Measurements from ENCODE around the gene CHKB. TPM values are rescaled to one million over a fixed set of nuclear protein-coding genes. Genes with fewer than 3 reads are reported as not detected.

Gene CHKB
- total RNA-seq, 2 experiments from 2014 or later, result 85.8 to 100 TPM

DNA sequence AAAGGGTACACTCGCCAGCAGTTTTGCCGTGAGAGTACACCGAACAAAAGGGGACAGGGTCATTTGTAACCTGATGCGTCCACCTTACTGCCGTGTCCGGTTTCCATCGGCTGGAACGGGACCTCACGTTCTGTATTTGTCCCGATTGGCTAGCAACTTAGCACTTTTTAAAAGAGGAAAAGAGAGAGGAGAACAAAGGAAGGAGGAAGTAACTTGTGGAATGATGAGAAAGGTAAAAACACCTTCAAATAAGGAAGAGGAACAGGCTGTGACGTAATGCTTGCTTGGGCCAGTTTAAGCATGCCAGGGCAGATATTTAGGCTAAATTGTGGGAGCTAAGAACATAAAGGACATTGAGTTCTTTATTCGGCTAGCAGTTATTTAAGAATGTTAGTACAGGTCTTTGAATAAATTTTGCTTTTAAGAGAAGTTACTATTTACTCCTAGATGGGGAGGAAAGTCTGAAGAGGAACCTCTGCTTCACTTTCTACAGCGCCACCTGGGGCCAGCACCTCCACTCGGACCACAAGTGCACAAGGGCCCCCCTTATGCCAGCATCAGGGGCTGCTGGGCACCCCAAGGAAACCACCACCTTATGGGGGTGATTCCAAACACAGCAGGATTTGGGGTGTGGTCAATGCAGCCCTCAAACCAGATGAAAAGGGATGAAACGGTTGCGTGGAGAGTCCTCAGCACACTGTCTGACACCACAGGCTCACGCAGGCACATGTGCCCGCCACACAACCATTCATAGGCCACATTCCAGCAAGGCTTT is 39.5 kb upstream of the CHKB start:
- Histone ChIP-seq H3K9me3 (ENCODE audit: low read length) (no peaks in the 10 kb centered on the region), H2AFZ (ENCODE audit: low read length) (peak overlapping the region; percentile 93), H3K27ac (ENCODE audit: low read depth, low read length, poor library complexity, severe bottlenecking) (peak overlapping the region; percentile 82), H3K4me2 (ENCODE audit: low read length) (peak overlapping the region; percentile 95), H3K79me2 (ENCODE audit: insufficient read depth, low read depth, low read length) (no peaks in the 10 kb centered on the region), H3K4me1 (ENCODE audit: insufficient read depth, low read length, poor library complexity, severe bottlenecking) (peaks cover 37% of the 10 kb centered on the region), H3K36me3 (ENCODE audit: insufficient read depth, low read length) (no peaks in the 10 kb centered on the region), H3K9me2 (ENCODE audit: insufficient read depth, low read length) (no peaks in the 10 kb centered on the region), H4K20me1 (ENCODE audit: insufficient read depth, low read length) (no peaks in the 10 kb centered on the region), H3K4me3 (ENCODE audit: low read depth, low read length, poor library complexity, severe bottlenecking) (peak overlapping the region; percentile 67)
- intact Hi-C loops (cut with micrococcal nuclease; ENCODE audit: unreplicated experiment), result loop anchor here (2.0 to 5.0 kb wide), 4 partner anchors 39 to 370 kb away; partner anchors contain the start of genes CHKB and HDAC10
- peak; percentile 46 for DNase-seq (ENCODE audit: low spot score)
- TF ChIP-seq, protein P1, sequence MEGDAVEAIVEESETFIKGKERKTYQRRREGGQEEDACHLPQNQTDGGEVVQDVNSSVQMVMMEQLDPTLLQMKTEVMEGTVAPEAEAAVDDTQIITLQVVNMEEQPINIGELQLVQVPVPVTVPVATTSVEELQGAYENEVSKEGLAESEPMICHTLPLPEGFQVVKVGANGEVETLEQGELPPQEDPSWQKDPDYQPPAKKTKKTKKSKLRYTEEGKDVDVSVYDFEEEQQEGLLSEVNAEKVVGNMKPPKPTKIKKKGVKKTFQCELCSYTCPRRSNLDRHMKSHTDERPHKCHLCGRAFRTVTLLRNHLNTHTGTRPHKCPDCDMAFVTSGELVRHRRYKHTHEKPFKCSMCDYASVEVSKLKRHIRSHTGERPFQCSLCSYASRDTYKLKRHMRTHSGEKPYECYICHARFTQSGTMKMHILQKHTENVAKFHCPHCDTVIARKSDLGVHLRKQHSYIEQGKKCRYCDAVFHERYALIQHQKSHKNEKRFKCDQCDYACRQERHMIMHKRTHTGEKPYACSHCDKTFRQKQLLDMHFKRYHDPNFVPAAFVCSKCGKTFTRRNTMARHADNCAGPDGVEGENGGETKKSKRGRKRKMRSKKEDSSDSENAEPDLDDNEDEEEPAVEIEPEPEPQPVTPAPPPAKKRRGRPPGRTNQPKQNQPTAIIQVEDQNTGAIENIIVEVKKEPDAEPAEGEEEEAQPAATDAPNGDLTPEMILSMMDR (conservative IDR thresholded peaks at IDR 0.05; ENCODE audit: low read length), result peak; percentile 88
- TF ChIP-seq EZH2phosphoT487 (IDR thresholded peaks at IDR 0.05; ENCODE audit: borderline replicate concordance, low read depth, low read length), result no peak
- BruUV-seq (replicated peaks), result no TSS peak
- POLR2A ChIA-PET, result interaction anchor here (1.2 to 2.2 kb wide), 4 partner anchors 83 to 153 kb away, joined by 3 to 9 read pairs (median 6); partner anchors contain the start of genes LMF2 and NCAPH2
- CTCF ChIA-PET (ENCODE audit: unreplicated experiment), result interaction anchor here (1.4 to 1.5 kb wide), 2 partner anchors 96 to 153 kb away, joined by 7 to 8 read pairs; partner anchors contain the start of gene SCO2

DNA sequence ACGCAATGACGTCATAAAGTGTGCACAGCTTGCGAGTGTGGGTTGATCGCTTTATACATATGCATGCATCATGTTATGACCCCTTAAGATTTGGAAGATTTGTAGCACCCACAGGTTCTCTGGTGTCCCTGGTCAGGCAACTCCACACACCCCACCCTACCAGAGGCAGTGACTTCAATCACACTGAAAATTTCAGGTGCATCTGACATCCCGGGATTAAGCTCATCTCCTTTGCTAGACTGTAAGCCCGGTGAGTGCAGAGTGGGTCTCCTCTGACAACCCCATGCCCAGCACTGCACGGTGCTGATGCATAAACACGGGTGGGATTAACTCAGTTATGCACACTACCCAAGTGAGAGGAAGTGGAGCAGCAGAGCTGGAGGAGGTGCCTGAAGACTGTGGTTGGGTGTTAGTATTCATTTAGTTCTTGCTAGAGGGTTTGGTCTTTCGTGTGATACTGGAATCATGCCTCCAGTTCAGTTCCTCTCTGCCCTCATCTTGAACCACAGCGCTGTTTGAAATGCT is 38.8 kb upstream of the CHKB start:
- DNase-seq (ENCODE audit: low spot score), result peak; percentile 70
- no TSS peak for BruUV-seq (replicated peaks)
- CTCF ChIA-PET (ENCODE audit: unreplicated experiment), result interaction anchor here (1.0 to 1.5 kb wide), 3 partner anchors 95 to 372 kb away, joined by 3 to 8 read pairs (median 7); partner anchors contain the start of gene SCO2
- Histone ChIP-seq H3K36me3 (ENCODE audit: insufficient read depth, low read length) (no peaks in the 10 kb centered on the region), H3K4me3 (ENCODE audit: low read depth, low read length, poor library complexity, severe bottlenecking) (peak overlapping the region; percentile 67), H2AFZ (ENCODE audit: low read length) (peak overlapping the region; percentile 93), H3K4me2 (ENCODE audit: low read length) (peak overlapping the region; percentile 95), H4K20me1 (ENCODE audit: insufficient read depth, low read length) (no peaks in the 10 kb centered on the region), H3K9me2 (ENCODE audit: insufficient read depth, low read length) (no peaks in the 10 kb centered on the region), H3K79me2 (ENCODE audit: insufficient read depth, low read depth, low read length) (no peaks in the 10 kb centered on the region), H3K27ac (ENCODE audit: low read depth, low read length, poor library complexity, severe bottlenecking) (peak overlapping the region; percentile 82), H3K4me1 (ENCODE audit: insufficient read depth, low read length, poor library complexity, severe bottlenecking) (peaks cover 37% of the 10 kb centered on the region), H3K9me3 (ENCODE audit: low read length) (no peaks in the 10 kb centered on the region)
- POLR2A ChIA-PET, result interaction anchor here (1.2 to 2.2 kb wide), 5 partner anchors 57 to 153 kb away, joined by 3 to 9 read pairs (median 4); partner anchors contain the start of genes LMF2 and NCAPH2
- no peak for TF ChIP-seq EZH2phosphoT487 (IDR thresholded peaks at IDR 0.05; ENCODE audit: borderline replicate concordance, low read depth, low read length)
- TF ChIP-seq, protein P1 (conservative IDR thresholded peaks at IDR 0.05; ENCODE audit: low read length), result no peak
- intact Hi-C loops (cut with micrococcal nuclease; ENCODE audit: unreplicated experiment), result loop anchor here (2.0 to 5.0 kb wide), 4 partner anchors 39 to 369 kb away; partner anchors contain the start of genes CHKB and HDAC10

All from OCI-LY7 (cell line).